HCT116 (cell line): ENCODE data around the gene HPX. TPM values are rescaled to one million over a fixed set of nuclear protein-coding genes. Genes with fewer than 3 reads are reported as not detected.

Experiments
- ATAC-seq: fragments of 200-7000 bp; cut with Tn5 transposase; 2 replicates; pipeline ENCODE4 v1.9.1; 2020; ENCODE audit warnings: mild to moderate bottlenecking, moderate library complexity
- BruUV-seq: library from RNA; stranded (reverse); fragments of 400-500 nt; replicated peaks from 2 replicates; lab custom pipeline; 2021; lab: Mats Ljungman, UMichigan
- CTCF ChIA-PET: fragments of 300-600 bp; sonication (Branson Sonifier 250); formaldehyde crosslinking; loops from one replicate; lab custom pipeline; 2021; ENCODE audit warnings: antibody characterized with exemption; lab: Charles Lee
- POLR2A ChIA-PET: fragments of 300-600, 350-600 bp; sonication (Branson Sonifier 250); formaldehyde crosslinking; loops from one replicate; lab custom pipeline; 2021; ENCODE audit warnings: antibody characterized with exemption; lab: Charles Lee
- RAD21 ChIA-PET, 2 experiments: fragments of 300-600 bp; sonication (Branson Sonifier 250); formaldehyde crosslinking; loops; one replicate each; lab custom pipeline; 2023; ENCODE audit warnings: low total read pairs in 2 of 2; ENCODE audit not compliant: uncharacterized antibody in 2 of 2, unreplicated experiment in 2 of 2, low non-redundant PET in 1 of 2; lab: Charles Lee
- DNase-seq: peaks from one replicate; pipeline ENCODE4 v3.0.0-alpha.2; 2010; ENCODE audit warnings: low read depth, low spot score
- H2AFZ ChIP-seq: fragments of 200-600 bp; shearing (Covaris generic), sonication (generic); 2 replicates; pipeline ENCODE4 v1.6.1; 2017; ENCODE audit warnings: low read depth, mixed run types, mixed read lengths, antibody characterized with exemption, low read length; ENCODE audit not compliant: poor library complexity, severe bottlenecking
- H3K27ac ChIP-seq: 2 replicates; pipeline ENCODE4 v1.5.1; 2012; ENCODE audit warnings: low read depth, low read length
- H3K27me3 ChIP-seq: fragments of 200-600 bp; sonication (generic); 2 replicates; pipeline ENCODE4 v1.6.1; 2016; ENCODE audit warnings: mixed run types, low read length, mixed read lengths; ENCODE audit not compliant: insufficient read depth
- H3K36me3 ChIP-seq, 2 experiments: fragments of 200-500 bp in 1 of 2; fragments of 200-600 bp in 1 of 2; sonication (Bioruptor generic) in 1 of 2; sonication (generic) in 1 of 2; 2 replicates each; pipeline versions ENCODE4 v1.5.1 to v1.6.1; 2014 to 2016; ENCODE audit warnings: low read length in 2 of 2, inconsistent platforms in 1 of 2, mixed read lengths in 1 of 2, mixed run types in 1 of 2; ENCODE audit not compliant: insufficient read depth in 2 of 2, control insufficient read depth in 1 of 2
- H3K4me1 ChIP-seq, 2 experiments: fragments of 200-600 bp in 1 of 2; sonication (generic) in 1 of 2; 2 replicates each; pipeline versions ENCODE4 v1.5.1 to v1.6.1; 2012 to 2017; ENCODE audit warnings: low read length in 2 of 2, inconsistent platforms in 1 of 2, mild to moderate bottlenecking in 1 of 2, mixed read lengths in 1 of 2, mixed run types in 1 of 2, moderate library complexity in 1 of 2; ENCODE audit not compliant: insufficient read depth in 2 of 2, control insufficient read depth in 1 of 2
- H3K4me2 ChIP-seq: fragments of 200-600 bp; sonication (generic); 2 replicates; pipeline ENCODE4 v1.6.1; 2017; ENCODE audit warnings: mixed run types, low read length, mixed read lengths
- H3K4me3 ChIP-seq, 2 experiments: fragments of 200-600 bp in 1 of 2; sonication (generic) in 1 of 2; replicated peaks in 1 of 2; 2 replicates each; pipeline ENCODE4 v1.5.1; 2011 to 2016; ENCODE audit warnings: low read length in 2 of 2, control low read depth in 1 of 2, low read depth in 1 of 2, mild to moderate bottlenecking in 1 of 2, mixed read lengths in 1 of 2, mixed run types in 1 of 2
- H3K79me2 ChIP-seq: fragments of 200-600 bp; sonication (generic); 2 replicates; pipeline ENCODE4 v1.6.1; 2017; ENCODE audit warnings: mild to moderate bottlenecking, mixed run types, low read length, moderate library complexity, mixed read lengths; ENCODE audit not compliant: insufficient read depth
- H3K9ac ChIP-seq: fragments of 200-600 bp; sonication (generic); 2 replicates; pipeline ENCODE4 v1.6.1; 2016; ENCODE audit warnings: low read length, mixed read lengths
- H3K9me2 ChIP-seq: fragments of 200-600 bp; sonication (generic), shearing (Covaris generic); 2 replicates; pipeline ENCODE4 v1.6.1; 2017; ENCODE audit warnings: mixed run types, mild to moderate bottlenecking, moderate library complexity; ENCODE audit not compliant: insufficient read depth
- H3K9me3 ChIP-seq, 2 experiments: fragments of 200-500 bp in 1 of 2; fragments of 200-600 bp in 1 of 2; sonication (Bioruptor generic) in 1 of 2; sonication (generic) in 1 of 2; 2 replicates each; pipeline ENCODE4 v1.6.1; 2014 to 2017; ENCODE audit warnings: low read length in 2 of 2, mixed read lengths in 2 of 2, inconsistent platforms in 1 of 2, low read depth in 1 of 2, mild to moderate bottlenecking in 1 of 2, mixed run types in 1 of 2, moderate library complexity in 1 of 2; ENCODE audit not compliant: control insufficient read depth in 1 of 2, insufficient read depth in 1 of 2
- H4K20me1 ChIP-seq: fragments of 200-600 bp; sonication (generic), shearing (Covaris generic); 2 replicates; pipeline ENCODE4 v1.6.1; 2017; ENCODE audit warnings: mixed run types, mild to moderate bottlenecking, moderate library complexity; ENCODE audit not compliant: insufficient read depth
- CBX3 ChIP-seq: IDR thresholded peaks from 2 replicates; pipeline ENCODE4 v1.6.1; 2012; ENCODE audit warnings: low read depth
- CEBPB ChIP-seq: IDR thresholded peaks from 2 replicates; pipeline ENCODE4 v1.6.1; 2012; ENCODE audit warnings: low read depth
- CTCF ChIP-seq, 3 experiments: fragments of 200-600 bp in 1 of 3; sonication (generic) in 1 of 3; IDR thresholded peaks in 2 of 3; conservative IDR thresholded peaks in 1 of 3; 2 replicates each; pipeline ENCODE4 v1.5.1; 2012 to 2017; ENCODE audit warnings: low read depth in 2 of 3, low read length in 2 of 3, antibody characterized with exemption in 1 of 3, borderline replicate concordance in 1 of 3, control low read depth in 1 of 3, mild to moderate bottlenecking in 1 of 3, mixed read lengths in 1 of 3, mixed run types in 1 of 3, moderate library complexity in 1 of 3; ENCODE audit not compliant: insufficient read depth in 1 of 3
- EGR1 ChIP-seq: IDR thresholded peaks from 2 replicates; pipeline ENCODE4 v1.6.1; 2012; ENCODE audit warnings: low read depth
- ELF1 ChIP-seq: IDR thresholded peaks from 2 replicates; pipeline ENCODE4 v1.6.1; 2012; ENCODE audit warnings: low read depth, borderline replicate concordance
- EZH2phosphoT487 ChIP-seq: fragments of 200-600 bp; IDR thresholded peaks from 2 replicates; pipeline ENCODE4 v1.6.1; 2018; ENCODE audit warnings: antibody characterized with exemption, borderline replicate concordance
- FOSL1 ChIP-seq: IDR thresholded peaks from 2 replicates; pipeline ENCODE4 v1.6.1; 2012; ENCODE audit warnings: low read depth
- JUND ChIP-seq: IDR thresholded peaks from 2 replicates; pipeline ENCODE4 v1.6.1; 2012
- POLR2A ChIP-seq: IDR thresholded peaks from 2 replicates; pipeline ENCODE4 v1.7.0; 2011; ENCODE audit warnings: borderline replicate concordance; ENCODE audit not compliant: insufficient read depth, insufficient read length; ENCODE audit errors: extremely low read depth
- RAD21 ChIP-seq: IDR thresholded peaks from 2 replicates; pipeline ENCODE4 v1.6.1; 2012; ENCODE audit warnings: low read depth, mild to moderate bottlenecking
- REST ChIP-seq: IDR thresholded peaks from 2 replicates; pipeline ENCODE4 v1.6.1; 2012; ENCODE audit warnings: low read depth
- SP1 ChIP-seq: IDR thresholded peaks from 2 replicates; pipeline ENCODE4 v1.6.1; 2012; ENCODE audit warnings: low read depth
- SRF ChIP-seq: IDR thresholded peaks from 2 replicates; pipeline ENCODE4 v1.6.1; 2012; ENCODE audit warnings: low read depth
- TCF7L2 ChIP-seq: IDR thresholded peaks from 2 replicates; pipeline ENCODE4 v1.7.0; 2011; ENCODE audit warnings: borderline replicate concordance, inconsistent platforms; ENCODE audit not compliant: insufficient read depth, insufficient read length; ENCODE audit errors: extremely low read depth
- YY1 ChIP-seq: IDR thresholded peaks from 2 replicates; pipeline ENCODE4 v1.6.1; 2011; ENCODE audit warnings: low read length, low read depth, moderate library complexity, mild to moderate bottlenecking; ENCODE audit not compliant: insufficient replicate concordance; ENCODE audit errors: extremely low read depth
- ZFX ChIP-seq: fragments of 450-650 bp; IDR thresholded peaks from 2 replicates; pipeline ENCODE4 v1.6.1; 2017
- ZNF274 ChIP-seq: fragments of 200-500 bp; sonication (Bioruptor generic); IDR thresholded peaks from 2 replicates; pipeline ENCODE4 v1.6.1; 2014; ENCODE audit warnings: mild to moderate bottlenecking, low read depth, low read length, inconsistent platforms
- intact Hi-C: fragments of 100-400 bp; cut with micrococcal nuclease; formaldehyde crosslinking; loops from 2 replicates; pipeline ENCODE4 v1.10.0; 2022
- total RNA-seq: library from RNA; stranded (reverse); gene quantifications from one replicate; pipeline ENCODE4 v1.2.1, GENCODE V29; 2021; ENCODE audit not compliant: unreplicated experiment
- TF ChIP-seq, protein P1 (sequence below): IDR thresholded peaks from 2 replicates; pipeline ENCODE4 v1.6.1; 2012
- TF ChIP-seq, protein P2 (sequence below): IDR thresholded peaks from 2 replicates; pipeline ENCODE4 v1.6.1; 2011; ENCODE audit warnings: mild to moderate bottlenecking, low read length, moderate library complexity; ENCODE audit not compliant: insufficient replicate concordance; ENCODE audit errors: extremely low read depth

The HPX gene
- total RNA-seq, 1 experiment from 2014 or later: 4.6 TPM

GRCh38 chr11:6457581-6458320 lies 17.0 kb upstream of the HPX start:
- Histone ChIP-seq H3K9me3 (no peaks in the 10 kb centered on the region), H3K4me1 (no peaks in the 10 kb centered on the region), H3K27ac (no peak overlapping the region), H3K9ac (no peak overlapping the region), H4K20me1 (no peaks in the 10 kb centered on the region), H3K36me3 (peaks cover 0 to 2% of the 10 kb centered on the region in 2 experiments; a peak in 1 of 4 replicates), H3K4me2 (no peak overlapping the region), H3K4me3 (no peak overlapping the region), H2AFZ (no peak overlapping the region), H3K27me3 (no peaks in the 10 kb centered on the region), H3K9me2 (no peaks in the 10 kb centered on the region), H3K79me2 (no peaks in the 10 kb centered on the region)
- DNase-seq: no peak
- intact Hi-C loops: no loop called here
- BruUV-seq: no TSS peak
- TF ChIP-seq REST (no peak), RAD21 (no peak), JUND (no peak), FOSL1 (no peak), ZFX (no peak), EZH2phosphoT487 (no peak), TCF7L2 (no peak), CTCF (IDR thresholded peaks at IDR 0.05 in 2 of 3, conservative IDR thresholded peaks at IDR 0.05 in 1 of 3; ENCODE audit: borderline replicate concordance in 1 of 3, insufficient read depth in 1 of 3, low read depth in 2 of 3, low read length in 2 of 3) (no peak), CBX3 (no peak), EGR1 (no peak), ZNF274 (no peak), YY1 (no peak), ELF1 (no peak), POLR2A (no peak), SP1 (no peak), SRF (no peak), CEBPB (no peak)
- TF ChIP-seq, protein P1, sequence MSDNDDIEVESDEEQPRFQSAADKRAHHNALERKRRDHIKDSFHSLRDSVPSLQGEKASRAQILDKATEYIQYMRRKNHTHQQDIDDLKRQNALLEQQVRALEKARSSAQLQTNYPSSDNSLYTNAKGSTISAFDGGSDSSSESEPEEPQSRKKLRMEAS: no peak
- TF ChIP-seq, protein P2, sequence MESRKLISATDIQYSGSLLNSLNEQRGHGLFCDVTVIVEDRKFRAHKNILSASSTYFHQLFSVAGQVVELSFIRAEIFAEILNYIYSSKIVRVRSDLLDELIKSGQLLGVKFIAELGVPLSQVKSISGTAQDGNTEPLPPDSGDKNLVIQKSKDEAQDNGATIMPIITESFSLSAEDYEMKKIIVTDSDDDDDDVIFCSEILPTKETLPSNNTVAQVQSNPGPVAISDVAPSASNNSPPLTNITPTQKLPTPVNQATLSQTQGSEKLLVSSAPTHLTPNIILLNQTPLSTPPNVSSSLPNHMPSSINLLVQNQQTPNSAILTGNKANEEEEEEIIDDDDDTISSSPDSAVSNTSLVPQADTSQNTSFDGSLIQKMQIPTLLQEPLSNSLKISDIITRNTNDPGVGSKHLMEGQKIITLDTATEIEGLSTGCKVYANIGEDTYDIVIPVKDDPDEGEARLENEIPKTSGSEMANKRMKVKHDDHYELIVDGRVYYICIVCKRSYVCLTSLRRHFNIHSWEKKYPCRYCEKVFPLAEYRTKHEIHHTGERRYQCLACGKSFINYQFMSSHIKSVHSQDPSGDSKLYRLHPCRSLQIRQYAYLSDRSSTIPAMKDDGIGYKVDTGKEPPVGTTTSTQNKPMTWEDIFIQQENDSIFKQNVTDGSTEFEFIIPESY: no peak
- ChIA-PET CTCF (no interaction called here), POLR2A (no interaction called here), RAD21 (no interaction called here)
- no peak for ATAC-seq
